K562 (cell line): ENCODE data around the gene RNF213. TPM values are rescaled to one million over a fixed set of nuclear protein-coding genes. Genes with fewer than 3 reads are reported as not detected.

Experiments
- ATAC-seq: fragments of 200-7000 bp; cut with Tn5 transposase; 3 replicates; pipeline ENCODE4 v1.9.1; 2020; ENCODE audit warnings: moderate library complexity
- BruUV-seq: library from RNA; stranded (reverse); fragments of 400-500 nt; replicated peaks from 2 replicates; lab custom pipeline; 2021; lab: Mats Ljungman, UMichigan
- CTCF ChIA-PET: fragments of 300-600 bp; formaldehyde crosslinking; extraction: SDS; loops from one replicate; lab custom pipeline; 2021; ENCODE audit warnings: low intra/inter-chr PET ratio; lab: Yijun Ruan, JAX
- POLR2A ChIA-PET: fragments of 300-600, 350-650 bp; sonication (Branson Sonifier 250); formaldehyde crosslinking; extraction: SDS; loops from one replicate; lab custom pipeline; 2021; ENCODE audit warnings: antibody characterized with exemption, inconsistent platforms; lab: Yijun Ruan, JAX
- DNase-seq, 4 experiments: peaks; one replicate each; pipeline versions ENCODE4 v3.0.0 to v3.0.0-alpha.2; 2011 to 2018; ENCODE audit warnings: low spot score in 3 of 4, mixed read lengths in 3 of 4; ENCODE audit errors: extremely low read depth in 1 of 4
- FAIRE-seq: peaks from 2 replicates; lab custom pipeline; 2011; peaks lifted over from hg19 to GRCh38; lab: Jason Lieb, UNC
- H2AFZ ChIP-seq: 2 replicates; pipeline ENCODE4 v1.6.0; 2011; ENCODE audit warnings: low read depth, low read length, control low read depth, inconsistent platforms
- H3K27ac ChIP-seq: fragments of 200-600 bp; 3 replicates; pipeline ENCODE4 v1.8.0; 2011; ENCODE audit warnings: low read depth, mild to moderate bottlenecking, control low read depth, inconsistent platforms, low read length, moderate library complexity, mixed read lengths; ENCODE audit errors: extremely low read depth
- H3K27me3 ChIP-seq, 2 experiments: fragments of 300-600 bp in 1 of 2; 2 replicates in 1 of 2; 3 replicates in 1 of 2; pipeline versions ENCODE4 v1.6.0 to v1.8.0; 2011; ENCODE audit warnings: inconsistent platforms in 2 of 2, low read length in 2 of 2, mild to moderate bottlenecking in 1 of 2, mixed read lengths in 1 of 2, moderate library complexity in 1 of 2; ENCODE audit not compliant: control insufficient read depth in 2 of 2, insufficient read depth in 2 of 2
- H3K36me3 ChIP-seq: fragments of 300-600 bp; 3 replicates; pipeline ENCODE4 v1.8.0; 2011; ENCODE audit warnings: mild to moderate bottlenecking, low read length, inconsistent platforms; ENCODE audit not compliant: control insufficient read depth, insufficient read depth
- H3K4me1 ChIP-seq, 2 experiments: fragments of 200-600 bp in 1 of 2; replicated peaks in 1 of 2; 2 replicates in 1 of 2; 3 replicates in 1 of 2; pipeline versions ENCODE4 v1.5.1 to v1.8.0; 2011; ENCODE audit warnings: inconsistent platforms in 2 of 2, low read length in 2 of 2, mild to moderate bottlenecking in 1 of 2, mixed read lengths in 1 of 2, moderate library complexity in 1 of 2; ENCODE audit not compliant: control insufficient read depth in 2 of 2, insufficient read depth in 2 of 2
- H3K4me2 ChIP-seq: 2 replicates; pipeline ENCODE4 v1.6.1; 2011; ENCODE audit warnings: low read length, control low read depth, inconsistent platforms, mixed read lengths; ENCODE audit not compliant: insufficient read depth
- H3K4me3 ChIP-seq: fragments of 200-600 bp; sonication (generic), shearing (Covaris generic); 2 replicates; pipeline ENCODE4 v1.5.1; 2016; ENCODE audit warnings: control low read depth, inconsistent platforms
- H3K79me2 ChIP-seq: fragments of 200-600 bp; 3 replicates; pipeline ENCODE4 v1.8.0; 2011; ENCODE audit warnings: low read length, inconsistent platforms; ENCODE audit not compliant: control insufficient read depth, insufficient read depth
- H3K9ac ChIP-seq, 2 experiments: 2 replicates each; pipeline versions ENCODE4 v1.6.0 to v1.6.1; 2011; ENCODE audit warnings: low read depth in 2 of 2, low read length in 2 of 2, control low read depth in 1 of 2, inconsistent platforms in 1 of 2, mild to moderate bottlenecking in 1 of 2, mixed read lengths in 1 of 2; ENCODE audit not compliant: insufficient read depth in 1 of 2
- H3K9me1 ChIP-seq: one replicate; pipeline ENCODE4 v1.6.0; 2011; ENCODE audit warnings: inconsistent platforms, mild to moderate bottlenecking, low read length, moderate library complexity; ENCODE audit not compliant: control insufficient read depth, insufficient read depth
- H3K9me3 ChIP-seq: replicated peaks from 2 replicates; pipeline ENCODE4 v1.5.1; 2011; ENCODE audit warnings: low read depth, low read length, inconsistent platforms; ENCODE audit not compliant: control insufficient read depth, insufficient read depth
- H4K20me1 ChIP-seq: replicated peaks from 2 replicates; pipeline ENCODE4 v1.6.1; 2011; ENCODE audit warnings: low read length, inconsistent platforms, mixed read lengths; ENCODE audit not compliant: control insufficient read depth, insufficient read depth
- ASH1L ChIP-seq: fragments of 450-650 bp; IDR thresholded peaks from 2 replicates; pipeline ENCODE4 v1.6.1; 2018; ENCODE audit warnings: borderline replicate concordance, mild to moderate bottlenecking, low read depth; ENCODE audit not compliant: partially characterized antibody
- ERF ChIP-seq: fragments of 450-650 bp; formaldehyde crosslinking; IDR thresholded peaks from 2 replicates; pipeline ENCODE4 v1.4.0; 2020; ENCODE audit warnings: mild to moderate bottlenecking, mixed read lengths
- GTF2F1 ChIP-seq: IDR thresholded peaks from 2 replicates; pipeline ENCODE4 v1.6.1; 2011; ENCODE audit warnings: low read depth, low read length, improper control_type of control experiment
- HDAC1 ChIP-seq, 2 experiments: fragments of 450-650 bp; IDR thresholded peaks; 2 replicates each; pipeline ENCODE4 v1.6.1; 2016 to 2017; ENCODE audit warnings: inconsistent platforms in 1 of 2, mild to moderate bottlenecking in 1 of 2, moderate library complexity in 1 of 2
- HOXB6 ChIP-seq: fragments of 250-450 bp; sonication (Bioruptor Pico); IDR thresholded peaks from 2 replicates; pipeline ENCODE4 v1.5.1; 2022; ENCODE audit warnings: mild to moderate bottlenecking, borderline replicate concordance
- JUNB ChIP-seq: fragments of 450-650 bp; formaldehyde crosslinking; conservative IDR thresholded peaks from 2 replicates; pipeline ENCODE4 v1.4.0; 2020; ENCODE audit warnings: mild to moderate bottlenecking
- NFIC ChIP-seq: fragments of 450-650 bp; IDR thresholded peaks from 2 replicates; pipeline ENCODE4 v1.6.1; 2017; ENCODE audit warnings: mild to moderate bottlenecking, inconsistent platforms
- NR1H2 ChIP-seq: sonication (generic); formaldehyde crosslinking; IDR thresholded peaks from 2 replicates; pipeline ENCODE4 v1.4.0; 2020; ENCODE audit warnings: mild to moderate bottlenecking, missing genetic modification reagents
- SMAD2 ChIP-seq: fragments of 150-350 bp; IDR thresholded peaks from 2 replicates; pipeline ENCODE4 v1.6.1; 2014; ENCODE audit warnings: low read depth, mild to moderate bottlenecking, low read length
- ZNF354B ChIP-seq: fragments of 250-450 bp; sonication (Bioruptor Pico); IDR thresholded peaks from 2 replicates; pipeline ENCODE4 v1.4.0; 2020
- ZNF384 ChIP-seq: IDR thresholded peaks from 2 replicates; pipeline ENCODE4 v1.6.1; 2012; ENCODE audit warnings: low read depth, low read length, improper control_type of control experiment
- ZNF764 ChIP-seq: fragments of 250-450 bp; sonication (Bioruptor Pico); IDR thresholded peaks from 2 replicates; pipeline ENCODE4 v1.4.0; 2020; ENCODE audit warnings: low read depth, mild to moderate bottlenecking, moderate library complexity
- WGBS: fragments of 100-300 bp; shearing (Covaris generic); methylation state at CpG from one replicate; pipeline ENCODE4 v1.1.6; 2016; ENCODE audit warnings: low coverage, mixed read lengths; ENCODE audit not compliant: insufficient coverage; ENCODE audit errors: missing lambda C conversion rate; 5-methylcytosine and 5-hydroxymethylcytosine counted together
- in situ Hi-C: fragments of 300-500 bp; cut with MboI; formaldehyde crosslinking; loops from 4 replicates; pipeline ENCODE4 v1.15.0; 2018; ENCODE audit warnings: inconsistent platforms, mixed read lengths
- intact Hi-C: fragments of 100-400 bp; cut with micrococcal nuclease; formaldehyde crosslinking; loops from 2 replicates; pipeline ENCODE4 v1.14.2; 2022
- polyA plus RNA-seq, 8 experiments: library from polyadenylated mRNA; depleted of rRNA in 4 of 8; stranded (reverse) in 5 of 8; unstranded in 3 of 8; fragments of >200 nt; fragmentation: Nextera tagmentation in 2 of 8; fragmentation: Illumina TruSeq in 1 of 8; extraction: Ambion mirVana in 2 of 8; extraction: Trizol in 1 of 8; gene quantifications; 2 replicates each; pipeline versions ENCODE4 v1.2.1 to v1.2.3, GENCODE V29; 2011 to 2014; ENCODE audit warnings: inconsistent platforms in 1 of 8, missing spikeins in 1 of 8
- total RNA-seq, 7 experiments: library from RNA; depleted of rRNA in 6 of 7; stranded (reverse); fragments of >200 nt in 6 of 7; fragmentation: Illumina TruSeq in 2 of 7; extraction: Trizol in 2 of 7; gene quantifications; 2 replicates each; pipeline versions ENCODE4 v1.2.1 to v1.2.3, GENCODE V29; 2011 to 2021; ENCODE audit warnings: low replicate concordance in 1 of 7
- TF ChIP-seq, protein P1 (sequence below): fragments of 450-650 bp; formaldehyde crosslinking; IDR thresholded peaks from 2 replicates; pipeline ENCODE4 v1.4.0; 2020; ENCODE audit warnings: mild to moderate bottlenecking, moderate library complexity
- TF ChIP-seq, protein P2 (sequence below): sonication (generic); formaldehyde crosslinking; IDR thresholded peaks from 2 replicates; pipeline ENCODE4 v1.8.0; 2023; ENCODE audit warnings: missing genetic modification reagents, mild to moderate bottlenecking, borderline replicate concordance

RNF213 gene
- total and polyA plus RNA-seq, 9 of the 15 experiments (the other 6 are each of a cell fraction or from before 2014, with no cell fraction given) = 5.3 to 33.6 (median 17.9) TPM

DNA sequence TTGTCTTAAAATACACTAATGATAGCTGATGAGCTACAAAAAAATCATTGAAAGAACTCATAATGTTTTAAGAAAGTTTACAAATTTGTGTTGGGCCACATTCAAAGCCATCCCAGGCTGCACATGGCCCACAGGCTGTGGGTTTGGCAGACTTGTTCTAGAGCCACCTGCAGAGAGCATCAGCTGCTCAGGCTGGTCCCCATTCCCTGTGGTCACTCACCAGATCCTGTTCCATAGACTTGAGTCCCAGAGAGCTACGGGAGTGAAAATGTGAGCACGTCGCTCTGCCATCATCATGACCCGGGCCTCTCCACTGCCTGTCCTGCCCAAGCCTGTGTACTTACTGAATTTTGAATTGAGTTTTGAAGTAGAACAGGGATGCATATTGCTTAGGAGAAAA is 33.5 kb upstream of the RNF213 start:
- Histone ChIP-seq H3K27ac (no peak overlapping the region), H4K20me1 (no peaks in the 10 kb centered on the region), H3K79me2 (no peaks in the 10 kb centered on the region), H3K9ac (no peak overlapping the region), H3K27me3 (no peaks in the 10 kb centered on the region), H2AFZ (no peak overlapping the region), H3K36me3 (no peaks in the 10 kb centered on the region), H3K9me1 (no peaks in the 10 kb centered on the region), H3K4me2 (no peak overlapping the region), H3K9me3 (no peaks in the 10 kb centered on the region), H3K4me3 (no peak overlapping the region), H3K4me1 (peaks cover 0 to 17% of the 10 kb centered on the region in 2 experiments; a peak in 2 of 5 replicates)
- 65% methylated on average over 4 of the region's 4 CpGs for WGBS
- BruUV-seq = no TSS peak
- no peak for FAIRE-seq
- ChIA-PET CTCF (no interaction called here), POLR2A (interaction anchor here (0.8 to 2.9 kb wide), 2 partner anchors 8 to 41 kb away, joined by 3 to 9 read pairs; no protein-coding TSS in a partner anchor)
- intact Hi-C loops = no loop called here
- no peak for DNase-seq
- in situ Hi-C loops = no loop called here
- ATAC-seq = no peak
- no peak for TF ChIP-seq GTF2F1
- no peak for TF ChIP-seq ERF
- TF ChIP-seq NFIC = no peak
- TF ChIP-seq, protein P1, sequence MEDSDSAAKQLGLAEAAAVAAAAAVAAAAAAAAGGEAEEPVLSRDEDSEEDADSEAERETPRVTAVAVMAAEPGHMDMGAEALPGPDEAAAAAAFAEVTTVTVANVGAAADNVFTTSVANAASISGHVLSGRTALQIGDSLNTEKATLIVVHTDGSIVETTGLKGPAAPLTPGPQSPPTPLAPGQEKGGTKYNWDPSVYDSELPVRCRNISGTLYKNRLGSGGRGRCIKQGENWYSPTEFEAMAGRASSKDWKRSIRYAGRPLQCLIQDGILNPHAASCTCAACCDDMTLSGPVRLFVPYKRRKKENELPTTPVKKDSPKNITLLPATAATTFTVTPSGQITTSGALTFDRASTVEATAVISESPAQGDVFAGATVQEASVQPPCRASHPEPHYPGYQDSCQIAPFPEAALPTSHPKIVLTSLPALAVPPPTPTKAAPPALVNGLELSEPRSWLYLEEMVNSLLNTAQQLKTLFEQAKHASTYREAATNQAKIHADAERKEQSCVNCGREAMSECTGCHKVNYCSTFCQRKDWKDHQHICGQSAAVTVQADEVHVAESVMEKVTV (CRISPR knock-in tag) = no peak
- no peak for TF ChIP-seq ASH1L
- TF ChIP-seq, protein P2, sequence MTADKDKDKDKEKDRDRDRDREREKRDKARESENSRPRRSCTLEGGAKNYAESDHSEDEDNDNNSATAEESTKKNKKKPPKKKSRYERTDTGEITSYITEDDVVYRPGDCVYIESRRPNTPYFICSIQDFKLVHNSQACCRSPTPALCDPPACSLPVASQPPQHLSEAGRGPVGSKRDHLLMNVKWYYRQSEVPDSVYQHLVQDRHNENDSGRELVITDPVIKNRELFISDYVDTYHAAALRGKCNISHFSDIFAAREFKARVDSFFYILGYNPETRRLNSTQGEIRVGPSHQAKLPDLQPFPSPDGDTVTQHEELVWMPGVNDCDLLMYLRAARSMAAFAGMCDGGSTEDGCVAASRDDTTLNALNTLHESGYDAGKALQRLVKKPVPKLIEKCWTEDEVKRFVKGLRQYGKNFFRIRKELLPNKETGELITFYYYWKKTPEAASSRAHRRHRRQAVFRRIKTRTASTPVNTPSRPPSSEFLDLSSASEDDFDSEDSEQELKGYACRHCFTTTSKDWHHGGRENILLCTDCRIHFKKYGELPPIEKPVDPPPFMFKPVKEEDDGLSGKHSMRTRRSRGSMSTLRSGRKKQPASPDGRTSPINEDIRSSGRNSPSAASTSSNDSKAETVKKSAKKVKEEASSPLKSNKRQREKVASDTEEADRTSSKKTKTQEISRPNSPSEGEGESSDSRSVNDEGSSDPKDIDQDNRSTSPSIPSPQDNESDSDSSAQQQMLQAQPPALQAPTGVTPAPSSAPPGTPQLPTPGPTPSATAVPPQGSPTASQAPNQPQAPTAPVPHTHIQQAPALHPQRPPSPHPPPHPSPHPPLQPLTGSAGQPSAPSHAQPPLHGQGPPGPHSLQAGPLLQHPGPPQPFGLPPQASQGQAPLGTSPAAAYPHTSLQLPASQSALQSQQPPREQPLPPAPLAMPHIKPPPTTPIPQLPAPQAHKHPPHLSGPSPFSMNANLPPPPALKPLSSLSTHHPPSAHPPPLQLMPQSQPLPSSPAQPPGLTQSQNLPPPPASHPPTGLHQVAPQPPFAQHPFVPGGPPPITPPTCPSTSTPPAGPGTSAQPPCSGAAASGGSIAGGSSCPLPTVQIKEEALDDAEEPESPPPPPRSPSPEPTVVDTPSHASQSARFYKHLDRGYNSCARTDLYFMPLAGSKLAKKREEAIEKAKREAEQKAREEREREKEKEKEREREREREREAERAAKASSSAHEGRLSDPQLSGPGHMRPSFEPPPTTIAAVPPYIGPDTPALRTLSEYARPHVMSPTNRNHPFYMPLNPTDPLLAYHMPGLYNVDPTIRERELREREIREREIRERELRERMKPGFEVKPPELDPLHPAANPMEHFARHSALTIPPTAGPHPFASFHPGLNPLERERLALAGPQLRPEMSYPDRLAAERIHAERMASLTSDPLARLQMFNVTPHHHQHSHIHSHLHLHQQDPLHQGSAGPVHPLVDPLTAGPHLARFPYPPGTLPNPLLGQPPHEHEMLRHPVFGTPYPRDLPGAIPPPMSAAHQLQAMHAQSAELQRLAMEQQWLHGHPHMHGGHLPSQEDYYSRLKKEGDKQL = no peak
- no peak for TF ChIP-seq ZNF384
- no peak for TF ChIP-seq HOXB6 (CRISPR knock-in tag)
- no peak for TF ChIP-seq SMAD2
- no peak for TF ChIP-seq JUNB (CRISPR knock-in tag)
- no peak for TF ChIP-seq ZNF764 (CRISPR knock-in tag)
- TF ChIP-seq HDAC1 (IDR thresholded peaks at IDR 0.05) = no peak
- no peak for TF ChIP-seq NR1H2 (CRISPR knock-in tag)
- TF ChIP-seq ZNF354B = no peak
